B cell (primary cell): ENCODE data around the gene DNAJC15. TPM values are rescaled to one million over a fixed set of nuclear protein-coding genes. Genes with fewer than 3 reads are reported as not detected.

ENCODE experiments used
- ATAC-seq: fragments of 200-7000 bp; cut with Tn5 transposase; one replicate; pipeline ENCODE4 v1.10.0; 2021; ENCODE audit warnings: low read depth, mild to moderate bottlenecking, moderate number of reproducible peaks, moderate library complexity
- CTCF ChIA-PET: fragments of 350-600 bp; sonication (Branson Sonifier 250); formaldehyde crosslinking; loops from one replicate; lab custom pipeline; 2021; ENCODE audit warnings: antibody characterized with exemption, inconsistent platforms; lab: Charles Lee
- POLR2A ChIA-PET: fragments of 350-600 bp; sonication (Branson Sonifier 250); formaldehyde crosslinking; loops from one replicate; lab custom pipeline; 2021; ENCODE audit warnings: antibody characterized with exemption; lab: Charles Lee
- DNase-seq: peaks from one replicate; pipeline ENCODE4 v3.0.0; 2013
- H2AFZ ChIP-seq: 2 replicates; pipeline ENCODE4 v1.6.1; 2012; ENCODE audit warnings: mild to moderate bottlenecking, low read depth, low read length; ENCODE audit not compliant: insufficient read depth, poor library complexity, severe bottlenecking
- H3K27ac ChIP-seq, 2 donors: 1 replicate in 1 of 2; 2 replicates in 1 of 2; pipeline ENCODE4 v1.5.1; 2012 to 2013; ENCODE audit warnings: low read length in 2 of 2, mild to moderate bottlenecking in 2 of 2, moderate library complexity in 1 of 2
- H3K27me3 ChIP-seq, 4 experiments: fragments of 200-600 bp in 1 of 4; sonication (generic) in 1 of 4; replicated peaks in 1 of 4; 1 replicate in 2 of 4; 2 replicates in 2 of 4; pipeline versions ENCODE4 v1.6.1 to v1.7.0; 2013 to 2016; ENCODE audit warnings: low read length in 3 of 4, mild to moderate bottlenecking in 2 of 4, mixed read lengths in 1 of 4, moderate library complexity in 1 of 4; ENCODE audit not compliant: insufficient read depth in 4 of 4, control insufficient read depth in 3 of 4; ENCODE audit errors: control extremely low read depth in 1 of 4
- H3K36me3 ChIP-seq, 2 experiments: replicated peaks in 1 of 2; 1 replicate in 1 of 2; 2 replicates in 1 of 2; pipeline versions ENCODE4 v1.6.1 to v1.7.1; 2013; ENCODE audit warnings: low read length in 1 of 2; ENCODE audit not compliant: insufficient read depth in 2 of 2, control insufficient read depth in 1 of 2; ENCODE audit errors: control extremely low read depth in 1 of 2, extremely low read depth in 1 of 2
- H3K4me1 ChIP-seq, 2 donors: fragments of 200-600 bp in 1 of 2; sonication (generic) in 1 of 2; 1 replicate in 1 of 2; 2 replicates in 1 of 2; pipeline versions ENCODE4 v1.5.1 to v1.6.1; 2013 to 2017; ENCODE audit warnings: low read length in 2 of 2; ENCODE audit not compliant: control insufficient read depth in 2 of 2, insufficient read depth in 2 of 2
- H3K4me2 ChIP-seq: replicated peaks from 2 replicates; pipeline ENCODE3; 2012; ENCODE audit warnings: mild to moderate bottlenecking, low read depth, low read length; ENCODE audit not compliant: poor library complexity, severe bottlenecking
- H3K4me3 ChIP-seq, 5 experiments: fragments of 200-600 bp in 1 of 5; sonication (generic) in 1 of 5; 1 replicate in 3 of 5; 2 replicates in 2 of 5; pipeline versions ENCODE4 v1.5.1 to v1.7.0; 2011 to 2016; ENCODE audit warnings: low read length in 4 of 5, mild to moderate bottlenecking in 4 of 5, low read depth in 2 of 5, control low read depth in 1 of 5, moderate library complexity in 1 of 5; ENCODE audit not compliant: insufficient read depth in 1 of 5; ENCODE audit errors: control extremely low read depth in 1 of 5, extremely low read depth in 1 of 5
- H3K79me2 ChIP-seq: fragments of 200-600 bp; sonication (generic); one replicate; pipeline ENCODE4 v1.6.0; 2016; ENCODE audit warnings: low read length; ENCODE audit not compliant: control insufficient read depth, insufficient read depth
- H3K9ac ChIP-seq: fragments of 200-600 bp; sonication (generic); 2 replicates; pipeline ENCODE4 v1.6.1; 2017; ENCODE audit warnings: mild to moderate bottlenecking, low read length, moderate library complexity
- H3K9me3 ChIP-seq, 3 donors: one replicate each; pipeline versions ENCODE4 v1.6.1 to v1.7.1; 2013; ENCODE audit warnings: low read length in 2 of 3; ENCODE audit not compliant: control insufficient read depth in 2 of 3, insufficient read depth in 1 of 3; ENCODE audit errors: control extremely low read depth in 1 of 3
- H4K20me1 ChIP-seq: 2 replicates; pipeline ENCODE4 v1.6.0; 2012; ENCODE audit warnings: mild to moderate bottlenecking, low read length; ENCODE audit not compliant: insufficient read depth, control insufficient read depth, poor library complexity, severe bottlenecking
- H3K27ac Mint-ChIP-seq: one replicate; pipeline ENCODE4 v1.8.0; 2021; ENCODE audit warnings: mixed read lengths
- H3K27me3 Mint-ChIP-seq: one replicate; pipeline ENCODE4 v1.8.0; 2021; ENCODE audit warnings: mixed read lengths
- H3K4me1 Mint-ChIP-seq: one replicate; pipeline ENCODE4 v1.8.0; 2021; ENCODE audit warnings: mixed read lengths
- H3K4me3 Mint-ChIP-seq: one replicate; pipeline ENCODE4 v1.8.0; 2021; ENCODE audit warnings: mixed read lengths
- H3K9me3 Mint-ChIP-seq: one replicate; pipeline ENCODE4 v1.8.0; 2022; ENCODE audit warnings: mixed read lengths; ENCODE audit not compliant: insufficient read depth
- EZH2 ChIP-seq: IDR thresholded peaks from 2 replicates; pipeline ENCODE4 v1.6.1; 2012; ENCODE audit warnings: borderline replicate concordance, low read depth, mild to moderate bottlenecking, moderate library complexity, low read length; ENCODE audit not compliant: insufficient read depth, poor library complexity, severe bottlenecking
- WGBS: methylation state at CpG from one replicate; pipeline ENCODE4 v1.1.5; 2013; ENCODE audit warnings: missing lambda C conversion rate; ENCODE audit not compliant: insufficient coverage; 5-methylcytosine and 5-hydroxymethylcytosine counted together
- intact Hi-C: fragments of 100-400 bp; cut with micrococcal nuclease; formaldehyde crosslinking; loops from one replicate; pipeline ENCODE4 v1.10.0; 2022
- polyA plus RNA-seq: library from polyadenylated mRNA; depleted of rRNA; stranded (reverse); fragments of >200 nt; gene quantifications from 2 replicates; pipeline ENCODE4 v1.2.3, GENCODE V29; 2012
- total RNA-seq, 2 donors: library from RNA; stranded (reverse); fragments of 120-200 nt in 1 of 2; gene quantifications; 1 replicate in 1 of 2; 2 replicates in 1 of 2; pipeline versions ENCODE4 v1.2.3 to v1.2.4, GENCODE V29; 2013 to 2022
- TF ChIP-seq, protein P1 (sequence below): fragments of 200-600 bp; IDR thresholded peaks from one replicate; pipeline ENCODE4 v1.8.0; 2022; ENCODE audit warnings: antibody characterized with exemption, mild to moderate bottlenecking

DNAJC15 gene
- total and polyA plus RNA-seq, 2 donors (not counting 1 experiment from before 2014, with no cell fraction given): 11.5 to 15.2 TPM

DNA sequence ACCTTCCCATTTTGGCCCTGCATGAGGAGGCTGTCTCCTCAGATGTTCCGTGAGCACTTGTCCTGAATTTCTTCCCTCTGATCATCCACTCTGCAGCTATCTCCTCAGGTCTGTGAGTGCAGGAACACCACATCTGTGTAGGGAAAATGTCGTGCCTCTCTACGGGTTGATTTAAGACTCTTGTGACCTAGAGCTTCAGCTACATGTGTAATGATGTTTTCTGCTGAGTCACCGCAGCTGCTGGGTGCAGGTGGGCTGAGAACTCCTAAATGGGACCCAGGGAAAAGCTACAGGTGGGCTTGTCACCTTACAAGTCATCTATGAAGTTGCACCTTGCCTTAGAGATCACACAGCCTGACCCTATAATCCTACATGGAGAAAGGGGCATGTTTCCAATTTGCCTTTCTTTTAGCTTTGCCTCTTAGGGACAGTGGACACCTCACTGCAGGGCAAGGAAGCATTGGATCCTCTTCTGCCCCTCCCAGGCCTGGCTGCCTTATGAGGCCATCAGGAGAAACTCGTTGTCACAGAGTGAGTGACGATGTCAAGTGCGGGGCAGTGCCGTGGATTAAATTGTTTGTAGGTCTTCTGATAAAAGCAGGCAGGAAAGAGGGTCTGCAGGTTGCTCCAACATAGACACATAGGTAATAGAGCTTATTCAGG lies 122.3 kb downstream of the DNAJC15 start:
- no peaks in the 10 kb centered on the region for H4K20me1 ChIP-seq
- WGBS: 66% methylated on average over 7 of the region's 8 CpGs
- H3K9ac ChIP-seq: no peak overlapping the region
- Mint-ChIP-seq H3K4me1 (no peaks in the 10 kb centered on the region), H3K4me3 (no peak overlapping the region), H3K27ac (no peak overlapping the region), H3K27me3 (peaks cover 14% of the 10 kb centered on the region), H3K9me3 (no peaks in the 10 kb centered on the region)
- ATAC-seq (no peak), DNase-seq (no peak)
- no peaks in the 10 kb centered on the region for H3K36me3 ChIP-seq
- no peaks in the 10 kb centered on the region for H3K4me1 ChIP-seq
- TF ChIP-seq EZH2: no peak
- TF ChIP-seq, protein P1, sequence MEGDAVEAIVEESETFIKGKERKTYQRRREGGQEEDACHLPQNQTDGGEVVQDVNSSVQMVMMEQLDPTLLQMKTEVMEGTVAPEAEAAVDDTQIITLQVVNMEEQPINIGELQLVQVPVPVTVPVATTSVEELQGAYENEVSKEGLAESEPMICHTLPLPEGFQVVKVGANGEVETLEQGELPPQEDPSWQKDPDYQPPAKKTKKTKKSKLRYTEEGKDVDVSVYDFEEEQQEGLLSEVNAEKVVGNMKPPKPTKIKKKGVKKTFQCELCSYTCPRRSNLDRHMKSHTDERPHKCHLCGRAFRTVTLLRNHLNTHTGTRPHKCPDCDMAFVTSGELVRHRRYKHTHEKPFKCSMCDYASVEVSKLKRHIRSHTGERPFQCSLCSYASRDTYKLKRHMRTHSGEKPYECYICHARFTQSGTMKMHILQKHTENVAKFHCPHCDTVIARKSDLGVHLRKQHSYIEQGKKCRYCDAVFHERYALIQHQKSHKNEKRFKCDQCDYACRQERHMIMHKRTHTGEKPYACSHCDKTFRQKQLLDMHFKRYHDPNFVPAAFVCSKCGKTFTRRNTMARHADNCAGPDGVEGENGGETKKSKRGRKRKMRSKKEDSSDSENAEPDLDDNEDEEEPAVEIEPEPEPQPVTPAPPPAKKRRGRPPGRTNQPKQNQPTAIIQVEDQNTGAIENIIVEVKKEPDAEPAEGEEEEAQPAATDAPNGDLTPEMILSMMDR: no peak
- H3K4me3 ChIP-seq: no peak overlapping the region
- ChIA-PET CTCF (no interaction called here), POLR2A (no interaction called here)
- H3K4me2 ChIP-seq: no peak overlapping the region
- H3K9me3 ChIP-seq: no peaks in the 10 kb centered on the region
- no peak overlapping the region for H2AFZ ChIP-seq
- H3K27ac ChIP-seq: no peak overlapping the region
- peaks cover 0 to 3% (median 0%) of the 10 kb centered on the region in 4 experiments for H3K27me3 ChIP-seq
- intact Hi-C loops: no loop called here
- no peaks in the 10 kb centered on the region for H3K79me2 ChIP-seq

DNA sequence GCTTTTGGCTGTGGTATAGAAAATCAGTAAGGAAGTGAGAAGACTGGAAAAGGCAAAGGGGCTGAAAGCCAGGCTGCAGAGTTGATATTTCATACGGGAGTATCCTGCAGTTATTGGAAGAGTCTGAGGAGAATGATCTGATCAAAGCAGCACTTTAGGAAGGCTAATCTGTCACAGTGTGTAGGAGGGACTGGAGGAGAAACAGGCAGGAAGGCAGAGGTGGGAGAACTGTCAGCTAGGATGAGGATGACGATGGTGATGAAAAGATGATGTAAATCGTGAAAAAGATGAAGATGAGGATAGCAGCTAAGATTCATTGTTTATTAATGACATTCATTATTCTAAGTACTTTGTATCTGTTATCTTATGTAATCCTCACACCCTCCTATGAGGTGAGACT lies 123.0 kb downstream of the DNAJC15 start:
- CTCF ChIA-PET: no interaction called here
- Mint-ChIP-seq H3K4me3 (no peak overlapping the region), H3K27me3 (peaks cover 14% of the 10 kb centered on the region), H3K9me3 (no peaks in the 10 kb centered on the region), H3K4me1 (no peaks in the 10 kb centered on the region), H3K27ac (no peak overlapping the region)
- Histone ChIP-seq H3K9me3 (no peaks in the 10 kb centered on the region), H3K4me3 (no peak overlapping the region), H3K27me3 (no peaks in the 10 kb centered on the region), H2AFZ (no peak overlapping the region), H3K36me3 (no peaks in the 10 kb centered on the region), H4K20me1 (no peaks in the 10 kb centered on the region), H3K4me1 (no peaks in the 10 kb centered on the region), H3K4me2 (no peak overlapping the region), H3K9ac (no peak overlapping the region), H3K27ac (no peak overlapping the region), H3K79me2 (no peaks in the 10 kb centered on the region)
- DNase-seq (no peak), ATAC-seq (no peak)
- TF ChIP-seq EZH2: no peak
- TF ChIP-seq, protein P1: no peak
- 100% methylated on average over 1 of the region's 3 CpGs for WGBS
- intact Hi-C loops: no loop called here
- POLR2A ChIA-PET: no interaction called here
